ENCODE measurements around the gene SDCBP2.
A peak's percentile ranks its signal among the peaks of the same experiment; 100 is the strongest.
"Not testable (repeated sequence)": the region's sequence is repeated elsewhere in the genome, so short reads cannot be mapped to it uniquely, and the experiment has no call there.

SDCBP2 gene

GRCh38 chr20:1357921-1358671 lies 29.2 kb upstream of the SDCBP2 start:
- peak; percentile 40 for DNase-seq

- DNase-seq = no peak
Observed at GRCh38 chr20:1353956-1354355, 25.0 kb upstream of the SDCBP2 start.

DNA sequence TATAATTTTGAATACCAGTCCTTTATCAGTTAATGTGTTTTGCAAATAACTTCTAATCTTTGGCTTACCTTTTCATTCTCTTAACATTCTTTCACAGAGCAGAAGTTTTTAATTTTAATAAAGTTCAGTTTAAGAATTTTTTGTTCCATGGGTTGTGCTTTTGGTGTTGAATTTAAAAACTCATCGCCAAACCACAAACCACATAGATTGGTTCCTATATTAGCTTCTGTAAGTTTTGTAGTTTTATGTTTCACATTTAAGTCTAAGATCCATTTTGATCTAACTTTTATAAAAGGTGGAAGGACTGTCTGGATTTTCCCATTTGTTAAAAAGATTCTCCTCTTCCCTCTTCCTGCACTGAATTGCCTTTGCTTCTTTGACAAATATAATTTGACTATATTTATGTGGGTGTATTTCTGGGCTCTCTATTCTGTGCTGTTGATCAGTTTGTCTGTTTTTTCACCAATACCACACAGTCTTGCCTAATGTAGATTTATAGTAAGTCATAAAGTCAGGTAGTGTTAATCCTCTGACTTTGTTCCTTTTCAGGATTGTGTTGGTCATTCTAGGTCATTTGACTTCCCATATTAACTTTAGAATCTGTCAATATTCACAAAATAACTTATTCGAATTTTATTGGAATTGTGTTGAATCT lies 17.5 kb upstream of the SDCBP2 start:
- DNase-seq = no peak

GRCh38 chr20:1345756-1346093 lies 16.8 kb upstream of the SDCBP2 start:
- no peak for DNase-seq

- DNase-seq = no peak
Observed at GRCh38 chr20:1345030-1345755, 16.3 kb upstream of the SDCBP2 start.

- DNase-seq = not testable (repeated sequence)
Observed at GRCh38 chr20:1343446-1344124, 14.6 kb upstream of the SDCBP2 start.

GRCh38 chr20:1341561-1342265 lies 12.8 kb upstream of the SDCBP2 start:
- peak; percentile 47 for DNase-seq

- no peak for DNase-seq
Observed at GRCh38 chr20:1338801-1339200, 9.9 kb upstream of the SDCBP2 start.

DNA sequence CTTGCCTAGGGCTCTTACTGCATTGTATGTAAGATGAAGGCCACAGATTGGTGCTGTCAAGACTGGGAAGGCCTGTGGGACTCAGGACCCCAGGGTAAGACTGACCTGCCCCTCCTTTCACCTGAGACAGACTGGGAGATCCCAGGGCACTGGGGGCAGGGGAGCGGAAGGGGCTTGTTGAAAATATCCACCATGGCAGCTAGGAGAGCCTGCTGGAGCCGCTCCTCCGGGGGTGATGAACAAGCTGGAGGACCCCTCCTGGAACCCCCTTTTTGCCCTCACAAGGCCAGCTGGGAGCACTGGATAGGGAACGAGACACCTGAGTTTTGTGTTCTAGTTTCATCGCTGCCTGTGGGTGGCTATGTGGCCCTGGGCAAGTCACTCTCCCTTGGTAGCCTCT lies 9.2 kb upstream of the SDCBP2 start:
- DNase-seq = no peak

- no peak for DNase-seq
Observed at GRCh38 chr20:1337441-1337840, 8.5 kb upstream of the SDCBP2 start.

- DNase-seq = no peak
Observed at GRCh38 chr20:1336699-1337367, 7.9 kb upstream of the SDCBP2 start.

GRCh38 chr20:1335961-1336698 lies 7.2 kb upstream of the SDCBP2 start:
- no peak for DNase-seq

DNA sequence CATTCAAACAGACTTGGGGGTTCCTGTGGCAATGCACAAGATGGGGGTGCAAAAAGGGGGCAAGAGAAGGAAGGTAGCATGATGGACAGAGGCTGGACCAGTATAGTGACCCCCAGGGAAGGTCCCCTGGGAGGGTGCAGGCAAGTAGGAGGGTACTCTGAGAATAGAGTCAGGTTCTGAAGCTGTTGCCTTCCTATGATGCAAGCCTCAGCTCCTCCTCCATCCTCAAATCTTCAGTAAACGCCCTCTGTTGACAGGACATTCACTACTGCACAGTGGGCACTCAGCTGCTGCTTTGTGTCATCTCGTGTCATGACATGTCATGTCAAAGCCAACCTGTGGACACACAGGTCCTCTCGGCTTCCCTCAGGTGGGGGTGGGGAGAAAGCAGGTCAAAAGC lies 5.8 kb upstream of the SDCBP2 start:
- DNase-seq = no peak

GRCh38 chr20:1334370-1334731 lies 5.4 kb upstream of the SDCBP2 start:
- no peak for DNase-seq

DNA sequence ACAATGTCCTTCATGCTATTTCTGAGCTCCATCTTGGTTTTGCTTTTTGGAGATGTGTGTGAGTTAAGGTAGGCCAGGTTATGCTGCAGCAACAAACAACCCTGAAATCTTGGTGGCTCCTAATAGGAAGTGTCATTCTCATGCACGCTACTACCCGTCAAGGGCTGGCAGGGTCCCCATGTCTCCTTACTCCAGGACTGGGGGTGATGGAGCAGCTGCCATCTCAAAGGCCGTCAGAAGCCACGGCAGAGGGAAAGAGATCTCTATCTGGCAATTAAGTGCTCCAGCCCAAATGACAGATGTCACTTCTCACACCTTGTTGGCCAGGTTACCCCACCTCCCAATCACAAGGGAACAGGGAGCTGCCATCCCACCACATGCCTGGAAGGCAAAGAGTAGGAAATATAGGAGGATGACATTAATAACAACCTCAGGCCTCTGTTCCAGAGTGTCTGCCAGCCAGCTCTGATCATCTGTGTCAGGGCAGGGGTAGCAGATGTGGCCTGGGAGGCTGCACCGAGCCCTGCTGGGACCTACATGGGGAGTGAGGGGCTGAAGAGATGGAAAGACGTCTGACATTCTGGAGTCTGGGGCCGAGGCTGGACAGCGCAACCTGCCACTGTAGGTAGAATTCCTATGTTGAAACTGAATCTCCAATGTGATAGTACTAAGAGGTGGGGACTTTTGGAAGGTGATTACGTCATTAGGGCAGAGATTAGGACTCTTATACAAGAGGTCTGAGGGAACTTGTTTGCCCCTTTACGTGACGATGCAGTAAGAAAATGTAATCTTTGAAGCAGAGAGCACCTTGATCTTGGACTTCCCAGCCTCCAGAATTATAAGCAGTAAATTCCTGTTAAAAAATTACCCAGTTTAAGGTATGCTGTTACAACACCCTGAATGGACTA lies 4.8 kb upstream of the SDCBP2 start:
- no peak for DNase-seq

DNA sequence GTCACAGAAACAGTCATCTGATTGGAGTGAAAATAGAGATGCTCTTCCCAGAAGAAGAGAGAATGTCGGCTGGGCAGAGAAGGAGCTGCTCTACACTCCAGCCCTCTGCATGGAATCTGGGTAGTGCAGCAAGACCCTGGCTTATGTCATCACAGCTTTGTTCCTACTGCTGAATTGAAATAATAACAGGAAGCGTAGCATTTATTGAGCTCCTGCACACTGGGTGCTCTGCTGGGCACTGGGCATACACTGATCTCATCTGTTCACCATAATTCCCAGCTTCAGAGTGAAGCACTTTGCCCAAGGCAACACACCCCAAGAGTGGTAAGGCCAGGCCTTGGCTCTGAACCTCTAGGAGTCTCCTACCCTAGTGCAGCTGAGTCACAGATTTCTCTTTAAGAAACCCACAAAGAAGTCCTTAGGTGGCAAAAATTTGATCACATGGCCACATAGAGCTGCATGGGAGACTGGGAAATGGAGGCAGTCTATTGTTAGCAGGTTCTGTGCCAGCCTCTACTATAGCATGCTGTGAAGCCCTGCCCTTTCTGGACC lies 3.9 kb upstream of the SDCBP2 start:
- no peak for DNase-seq

DNA sequence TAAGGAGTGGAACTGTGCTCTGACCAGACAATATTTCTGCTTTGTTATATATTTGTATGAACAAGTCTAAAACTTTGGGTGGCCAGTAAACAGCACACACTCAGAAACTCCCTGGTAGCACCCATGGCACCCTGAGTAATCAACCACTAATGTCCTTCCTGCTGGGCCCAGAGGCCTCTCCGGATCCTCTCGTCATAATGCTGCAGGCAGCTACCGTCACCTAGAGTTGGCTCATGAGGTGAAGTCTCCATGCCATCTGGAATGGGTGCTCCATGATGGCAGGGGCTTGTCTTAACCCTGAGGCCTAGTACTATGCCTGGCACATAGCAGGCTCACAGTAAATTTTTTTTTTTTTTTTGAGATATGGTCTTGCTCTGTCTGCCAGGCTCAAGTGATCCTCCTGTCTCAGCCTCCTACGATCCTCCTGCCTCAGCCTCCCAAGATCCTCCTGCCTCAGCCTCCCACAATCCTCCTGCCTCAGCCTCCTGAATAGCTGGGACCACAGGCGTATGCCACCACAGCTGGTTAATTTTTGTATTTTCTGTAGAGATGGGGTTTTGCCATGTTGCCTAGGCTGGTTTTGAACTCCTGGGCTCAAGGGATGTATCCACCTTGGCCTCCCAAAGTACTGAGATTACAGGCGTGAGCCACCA lies 3.0 kb upstream of the SDCBP2 start:
- DNase-seq = no peak

DNA sequence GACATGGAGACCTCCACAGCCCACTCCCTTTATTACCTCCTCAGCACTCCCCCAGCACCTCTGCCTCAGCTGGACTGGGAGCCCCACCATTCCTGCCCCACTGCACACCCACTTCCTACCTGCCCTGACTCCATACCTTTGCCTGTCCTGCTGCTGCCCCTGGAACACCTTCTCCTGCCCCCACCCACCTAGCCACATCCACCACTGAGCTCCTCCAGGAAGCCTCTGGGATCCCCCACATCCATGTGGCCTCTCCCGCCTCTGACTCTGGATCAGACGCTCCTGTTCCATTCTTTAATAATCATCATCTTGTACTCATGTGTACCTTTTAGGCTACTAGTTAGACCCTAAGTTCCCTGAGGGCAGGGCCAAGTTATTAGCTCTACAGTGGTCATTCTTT lies 2.2 kb upstream of the SDCBP2 start:
- no peak for DNase-seq

DNA sequence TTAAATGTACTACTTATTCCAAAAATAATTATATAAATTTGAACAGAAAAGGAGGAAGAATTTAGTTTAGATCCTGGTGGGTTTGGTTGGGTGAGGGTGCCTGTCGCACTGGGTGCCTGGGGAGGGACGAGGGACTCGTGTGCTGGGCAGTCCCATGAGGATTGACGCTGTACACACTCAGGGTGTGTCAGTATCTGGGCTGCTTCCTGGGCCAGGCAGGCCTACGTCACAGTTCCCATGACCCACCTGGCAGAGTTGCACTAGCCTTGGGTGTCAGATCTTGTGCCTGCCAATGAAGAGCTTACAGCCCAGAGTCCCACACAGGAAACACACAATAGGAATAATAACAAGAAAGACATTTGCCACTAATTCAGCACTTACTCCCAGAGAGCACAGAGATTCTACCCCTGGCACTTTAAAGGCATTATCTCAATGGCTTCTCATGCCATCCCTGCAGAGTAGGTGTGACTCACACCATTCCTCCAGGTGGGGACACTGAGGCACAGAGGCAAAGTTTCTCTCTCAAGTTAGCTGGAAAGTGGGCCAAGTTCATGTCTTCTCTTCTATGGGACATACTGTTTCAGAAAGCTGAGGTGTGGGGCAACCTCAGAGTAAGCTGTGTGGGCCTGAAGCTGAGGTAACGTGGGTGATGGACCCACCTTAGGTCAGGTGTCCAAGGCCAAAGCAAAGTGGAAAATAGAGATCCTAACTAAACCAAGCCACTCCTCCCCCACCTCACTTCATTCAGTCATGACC lies 1.3 kb upstream of the SDCBP2 start:
- no peak for DNase-seq

Data from fibroblast of upper back skin (primary cell).